Stimulated activated CD8-positive, alpha-beta memory T cell treated with anti-CD3 and anti-CD28 coated beads, Interleukin-4, amount 100 ng/mL, for 1 hour (primary cell): ENCODE results near the gene MBD3L5.
"Not testable (repeated sequence)": the region's sequence is repeated elsewhere in the genome, so short reads cannot be mapped to it uniquely, and the experiment has no call there.

Experiments
- DNase-seq, 2 donors: peaks; one replicate each; pipeline ENCODE4 v3.0.0-alpha.2; 2020; ENCODE audit warnings: low read depth in 2 of 2, low spot score in 1 of 2

Gene MBD3L5

DNA sequence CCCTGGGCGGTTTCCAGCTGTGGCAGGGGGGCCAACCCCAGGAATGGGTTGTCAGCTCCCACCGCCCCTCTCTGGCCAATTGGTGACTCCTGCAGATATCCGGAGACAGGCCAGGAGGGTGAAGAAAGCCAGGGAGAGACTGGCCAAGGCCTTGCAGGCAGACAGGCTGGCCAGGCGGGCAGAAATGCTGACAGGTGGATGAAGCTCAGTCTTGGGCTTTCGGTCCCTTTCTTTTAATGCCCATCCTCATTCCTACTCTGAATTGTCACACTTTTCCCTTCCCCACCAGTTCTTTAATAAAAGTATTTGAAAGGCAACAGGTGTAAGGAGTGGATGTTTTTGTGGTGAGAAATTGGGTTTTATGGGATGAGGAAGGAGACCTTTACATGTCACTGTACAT is 21.0 kb downstream of the MBD3L5 start:
- not testable (repeated sequence) for DNase-seq

DNA sequence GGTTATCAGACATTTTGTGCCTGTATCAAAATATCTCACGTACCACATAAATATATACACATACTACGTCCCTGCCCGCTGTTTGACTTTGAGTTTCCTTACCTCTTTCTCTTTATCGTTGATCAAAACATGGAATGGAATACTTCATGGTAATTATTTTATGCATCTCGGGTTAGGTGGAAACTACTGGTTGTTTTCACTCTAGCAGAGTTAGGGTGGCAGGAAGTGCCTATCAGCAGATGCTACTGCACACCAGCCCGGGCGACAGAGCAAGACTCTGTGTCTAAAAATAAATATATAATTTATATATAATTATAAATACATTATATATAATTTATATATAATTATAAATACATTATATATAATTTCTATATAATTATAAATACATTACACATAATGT is 22.5 kb downstream of the MBD3L5 start:
- DNase-seq: not testable (repeated sequence)

DNA sequence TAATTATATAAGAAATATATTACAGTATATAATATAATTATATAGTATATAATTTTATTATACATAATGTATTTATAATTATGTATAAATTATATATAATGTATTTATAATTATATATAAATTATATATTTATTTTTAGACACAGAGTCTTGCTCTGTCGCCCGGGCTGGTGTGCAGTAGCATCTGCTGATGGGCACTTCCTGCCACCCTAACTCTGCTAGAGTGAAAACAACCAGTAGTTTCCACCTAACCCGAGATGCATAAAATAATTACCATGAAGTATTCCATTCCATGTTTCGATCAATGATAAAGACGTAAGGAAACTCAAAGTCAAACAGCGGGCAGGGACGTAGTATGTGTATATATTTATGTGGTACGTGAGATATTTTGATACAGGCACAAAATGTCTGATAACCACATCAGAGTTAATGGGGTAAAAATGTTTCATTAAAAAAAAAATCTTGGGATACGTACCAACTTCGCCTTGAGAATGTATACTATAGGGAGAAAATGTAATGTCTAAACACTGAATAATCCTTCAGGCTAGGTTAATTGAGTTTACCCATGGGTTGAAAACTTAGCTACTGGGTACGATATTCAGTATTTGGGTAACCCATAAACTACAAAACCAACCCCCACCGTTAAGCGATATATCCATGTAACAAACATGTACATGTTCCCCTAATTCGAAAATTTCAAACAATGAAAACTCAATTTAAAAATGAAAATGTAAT is 24.4 kb downstream of the MBD3L5 start:
- not testable (repeated sequence) for DNase-seq

DNA sequence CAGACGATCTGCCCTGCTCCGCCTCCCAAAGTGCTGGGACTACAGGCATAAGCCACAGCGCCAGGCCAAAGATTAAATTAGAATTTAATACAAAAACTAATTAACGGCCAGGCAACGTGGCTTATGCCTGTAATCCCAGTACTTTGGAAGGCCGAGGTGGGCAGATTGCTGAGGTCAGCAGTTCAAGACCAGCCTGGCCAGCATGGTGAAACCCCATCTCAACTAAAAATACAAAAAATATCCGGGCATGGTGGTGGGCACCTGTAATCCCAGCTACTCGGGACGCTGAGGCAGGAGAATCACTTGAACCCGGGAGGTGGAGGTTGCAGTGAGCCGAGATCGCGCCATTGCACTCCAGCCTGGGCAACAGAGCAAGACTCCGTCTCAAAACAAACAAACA is 25.3 kb downstream of the MBD3L5 start:
- not testable (repeated sequence) for DNase-seq

DNA sequence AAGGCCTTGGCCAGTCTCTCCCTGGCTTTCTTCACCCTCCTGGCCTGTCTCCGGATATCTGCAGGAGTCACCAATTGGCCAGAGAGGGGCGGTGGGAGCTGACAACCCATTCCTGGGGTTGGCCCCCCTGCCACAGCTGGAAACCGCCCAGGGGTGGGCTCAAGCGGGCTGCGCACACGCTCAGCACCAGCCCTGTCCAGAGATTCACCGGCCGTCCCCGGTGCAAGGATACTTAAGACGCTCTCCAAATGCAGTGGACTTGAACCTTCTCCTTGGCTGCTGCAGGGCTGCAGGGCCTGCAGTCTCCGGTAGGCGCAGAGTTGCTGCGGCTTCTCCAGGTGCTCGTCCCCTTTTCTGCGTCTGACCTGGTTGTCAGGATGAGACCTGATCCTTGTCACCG is 26.0 kb downstream of the MBD3L5 start:
- not testable (repeated sequence) for DNase-seq

DNA sequence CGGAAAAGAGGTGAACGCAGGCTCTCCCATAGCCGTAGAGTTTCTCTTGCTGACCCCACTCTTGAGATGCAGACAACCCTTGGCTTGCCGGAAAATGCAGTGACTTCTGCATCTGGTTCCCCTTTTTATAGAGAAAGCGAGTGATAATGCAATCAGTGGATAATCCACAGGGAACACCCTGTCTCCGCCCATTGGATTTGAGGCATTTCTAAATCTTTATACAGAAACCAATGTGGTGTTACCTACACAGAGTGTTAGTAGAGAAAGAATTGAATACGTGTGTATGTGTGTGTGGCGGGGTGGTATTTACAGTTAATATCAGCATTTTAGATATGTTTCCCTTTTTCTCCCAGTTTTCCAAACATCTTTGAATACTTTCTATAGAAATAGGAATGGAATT is 28.2 kb downstream of the MBD3L5 start, which contains the start of gene MBD3L3:
Gene MBD3L3, minus strand, starts transcription at position 101 of the 400 bp plus-strand sequence. Its CDS starts 71 bp downstream, at position 30.
- not testable (repeated sequence) for DNase-seq

DNA sequence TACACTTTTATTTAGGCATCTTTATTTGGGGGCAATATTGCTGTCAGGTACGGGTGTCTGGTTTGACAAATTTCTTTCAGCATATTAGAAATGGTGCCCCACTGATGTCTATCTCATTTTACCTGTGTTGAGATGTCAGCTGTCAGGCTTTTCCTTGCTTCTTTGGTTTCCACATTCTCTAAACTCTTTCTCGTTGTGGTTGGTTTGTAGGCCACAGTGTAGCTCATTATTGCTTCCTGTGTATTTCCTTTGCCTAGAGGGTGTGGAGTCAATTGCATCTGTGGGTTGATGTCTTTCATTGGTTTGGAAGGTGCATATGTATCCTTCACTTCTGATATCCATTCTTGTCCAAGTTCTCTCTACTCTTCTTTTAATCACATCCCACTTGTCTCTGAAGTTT is 29.6 kb downstream of the MBD3L5 start:
- not testable (repeated sequence) for DNase-seq

DNA sequence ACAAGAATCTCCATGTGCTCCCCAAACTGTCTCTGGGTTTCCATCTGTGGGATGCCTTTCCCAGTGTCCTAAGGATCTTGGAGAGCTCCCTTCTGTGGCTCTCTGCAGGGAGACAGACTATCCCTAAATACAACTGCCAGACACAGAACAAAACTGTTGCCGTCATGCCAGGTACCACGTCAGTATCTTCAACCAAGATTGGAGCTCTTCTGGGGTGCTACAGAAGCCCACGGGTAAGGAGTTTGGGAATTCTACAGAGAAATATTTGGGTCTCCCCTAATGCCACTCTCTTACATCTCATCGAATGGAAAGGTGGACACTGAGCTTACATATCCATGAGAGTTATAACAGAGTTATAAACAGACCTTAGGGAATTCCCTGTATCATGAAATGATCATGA is 33.0 kb downstream of the MBD3L5 start:
- no peak for DNase-seq

DNA sequence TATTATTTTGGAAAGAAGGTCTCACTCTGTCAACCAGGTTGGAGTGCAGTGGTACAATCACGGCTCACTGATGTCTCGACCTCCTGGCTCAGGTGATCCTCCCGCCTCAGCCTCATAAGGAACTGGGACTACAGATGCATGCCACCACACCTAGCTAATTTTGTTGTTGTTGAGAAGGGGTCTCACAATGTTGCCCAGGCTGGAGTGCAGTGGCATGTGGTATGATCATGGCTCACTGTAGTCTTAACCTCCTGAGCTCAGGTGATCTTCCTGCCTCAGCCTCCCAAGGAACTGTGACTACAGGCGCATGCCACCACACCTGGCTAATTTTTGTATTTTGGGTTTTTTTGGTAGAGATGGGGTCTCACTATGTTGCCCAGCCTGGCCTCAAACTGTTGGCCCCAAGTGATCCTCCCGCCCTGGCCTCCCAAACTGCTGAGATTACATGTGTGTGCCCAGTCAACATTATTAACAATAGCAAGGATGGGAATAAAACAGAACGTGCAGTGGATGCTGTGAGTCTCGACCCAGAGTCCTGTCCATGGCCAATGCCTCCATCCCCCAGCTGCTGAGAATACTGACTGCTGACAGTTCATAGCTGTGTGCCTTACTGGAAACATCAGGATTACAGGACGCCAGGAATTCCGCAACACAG is 33.5 kb downstream of the MBD3L5 start:
- no peak for DNase-seq

DNA sequence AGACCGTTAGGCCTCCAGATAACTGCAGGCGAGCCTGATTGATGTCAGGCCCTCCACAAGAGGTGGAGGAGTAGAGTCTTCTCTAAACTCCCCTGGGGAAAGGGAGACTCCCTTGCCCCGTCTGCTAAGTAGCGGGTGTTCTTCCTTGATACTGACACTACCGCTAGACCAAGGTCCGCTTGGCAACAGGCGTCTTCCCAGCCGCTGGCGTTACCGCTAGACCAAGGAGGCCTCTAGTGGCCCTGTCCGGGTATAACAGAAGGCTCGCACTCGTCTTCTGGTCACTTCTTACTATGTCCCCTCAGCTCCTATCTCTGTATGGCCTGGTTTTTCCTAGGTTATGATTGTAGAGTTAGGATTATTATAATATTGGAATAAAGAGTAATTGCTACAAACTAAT is 36.7 kb downstream of the MBD3L5 start:
- not testable (repeated sequence) for DNase-seq

DNA sequence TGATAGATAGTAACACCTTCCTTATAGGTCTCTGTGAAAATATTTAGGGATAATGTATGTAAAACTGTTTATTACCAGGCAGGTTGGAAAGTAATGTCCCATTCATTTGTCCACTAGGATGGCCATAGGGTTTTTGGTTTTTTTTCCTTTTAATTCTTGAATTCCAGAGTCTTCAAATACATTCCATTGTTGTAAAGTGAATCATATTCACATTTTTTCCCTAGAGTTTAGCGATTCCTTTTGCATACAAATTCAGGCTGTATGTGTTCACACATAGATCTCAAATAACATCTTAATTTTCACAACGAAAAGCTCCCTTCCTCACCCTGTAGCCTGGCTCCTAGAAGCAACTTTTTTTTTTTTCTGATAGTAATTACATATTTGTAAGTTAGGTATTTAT is 37.3 kb downstream of the MBD3L5 start:
- no peak for DNase-seq

DNA sequence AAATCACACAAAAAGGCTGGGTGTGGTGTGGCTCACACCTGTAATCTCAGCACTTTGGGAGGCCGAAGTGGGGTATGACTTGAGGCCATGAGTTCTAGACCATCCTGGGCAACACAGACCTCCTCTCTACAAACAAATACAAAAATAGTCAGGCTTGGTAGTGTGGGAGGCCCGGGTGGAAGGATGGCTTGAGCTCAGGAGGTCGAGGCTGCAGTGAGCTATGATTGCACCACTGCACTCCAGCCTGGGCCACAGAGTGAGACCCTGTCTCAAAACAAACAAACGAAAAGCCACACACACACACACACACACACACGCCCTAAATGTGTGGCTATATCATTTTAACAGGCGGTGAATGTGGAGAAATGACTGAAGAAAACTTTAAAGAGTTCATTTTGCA is 38.2 kb downstream of the MBD3L5 start:
- no peak for DNase-seq

DNA sequence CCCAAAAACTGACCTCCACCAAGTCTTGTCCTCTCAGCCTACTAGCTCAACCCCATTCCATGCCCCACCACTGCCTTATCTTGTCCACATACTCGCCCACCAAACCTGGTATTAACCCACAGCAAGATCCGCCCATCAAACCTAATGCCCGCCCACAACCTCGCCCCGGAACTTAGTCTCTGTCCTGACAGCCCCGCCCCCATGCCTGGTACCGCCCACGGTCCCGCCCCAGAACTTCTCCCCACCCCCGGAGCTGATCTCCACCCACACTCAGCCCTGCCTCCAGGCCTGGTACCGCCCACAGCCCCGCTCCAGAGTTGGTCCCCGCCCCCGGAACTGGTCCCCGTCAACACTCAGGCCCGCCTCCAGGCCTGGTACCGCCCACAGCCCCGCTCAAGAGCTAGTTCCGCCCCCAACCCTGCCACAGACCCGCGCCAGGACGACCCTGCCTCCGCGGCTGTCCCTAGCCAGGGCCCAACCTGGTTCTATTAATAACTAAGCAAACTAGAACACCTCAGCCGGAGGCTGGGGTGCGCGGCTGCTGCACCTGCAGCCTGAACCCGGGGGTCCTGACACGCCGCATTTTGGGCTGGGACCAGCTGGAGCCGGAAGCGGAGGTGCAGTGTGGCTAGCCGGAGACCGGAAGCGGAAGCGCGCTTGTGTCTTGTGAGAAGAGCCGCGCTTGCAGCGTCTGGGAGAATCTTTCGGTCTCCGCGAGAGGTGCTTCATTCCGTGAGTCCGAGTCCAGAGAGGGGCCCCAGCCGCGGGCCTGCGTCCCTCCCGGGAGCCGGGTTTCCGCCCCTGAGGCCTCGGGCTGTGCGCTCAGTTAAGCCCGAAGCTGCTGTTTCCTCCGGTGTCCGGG is 38.9 kb downstream of the MBD3L5 start, which contains the start of gene ZNF557:
Gene ZNF557, plus strand, starts transcription at position 662 of the 862 bp plus-strand sequence. CDS start 5,372 bp downstream, outside the sequence.
- DNase-seq: peak; percentile 97 to 99

DNA sequence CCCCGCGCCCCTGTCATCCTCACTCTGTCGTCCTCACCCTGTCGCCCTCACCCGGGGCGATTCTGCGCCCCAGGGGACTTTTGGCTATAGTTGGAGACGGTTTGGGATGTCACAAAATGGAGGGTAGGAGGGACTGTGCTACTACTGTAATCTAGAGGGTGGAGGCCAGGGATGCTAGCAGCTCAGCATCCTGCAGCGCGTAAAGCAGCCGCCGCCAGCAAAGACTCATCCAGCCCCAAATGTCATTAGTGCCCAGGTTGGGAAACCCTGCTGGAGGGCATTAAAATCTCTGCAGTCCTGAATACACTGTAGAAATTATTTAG is 39.5 kb downstream of the MBD3L5 start:
- DNase-seq: no peak

DNA sequence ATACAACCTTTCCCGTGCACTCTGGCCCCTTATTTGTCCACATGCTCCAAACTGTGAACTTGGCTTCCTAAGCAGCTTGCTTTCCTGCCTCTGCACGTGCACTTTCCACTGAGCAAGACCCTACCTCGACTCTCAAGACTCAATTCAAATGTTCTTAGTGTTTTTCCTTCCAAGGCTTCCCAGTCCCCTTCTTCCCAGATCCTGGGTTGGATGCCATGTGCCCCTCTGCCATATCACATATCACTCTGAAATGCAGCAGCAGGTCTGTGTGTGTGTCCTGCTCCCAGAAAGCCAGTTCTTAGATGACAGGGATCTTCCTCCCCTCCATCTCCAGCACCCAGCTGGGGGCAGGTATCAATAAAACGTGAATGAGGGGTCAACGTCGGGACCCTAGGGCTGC is 42.2 kb downstream of the MBD3L5 start:
- no peak for DNase-seq

DNA sequence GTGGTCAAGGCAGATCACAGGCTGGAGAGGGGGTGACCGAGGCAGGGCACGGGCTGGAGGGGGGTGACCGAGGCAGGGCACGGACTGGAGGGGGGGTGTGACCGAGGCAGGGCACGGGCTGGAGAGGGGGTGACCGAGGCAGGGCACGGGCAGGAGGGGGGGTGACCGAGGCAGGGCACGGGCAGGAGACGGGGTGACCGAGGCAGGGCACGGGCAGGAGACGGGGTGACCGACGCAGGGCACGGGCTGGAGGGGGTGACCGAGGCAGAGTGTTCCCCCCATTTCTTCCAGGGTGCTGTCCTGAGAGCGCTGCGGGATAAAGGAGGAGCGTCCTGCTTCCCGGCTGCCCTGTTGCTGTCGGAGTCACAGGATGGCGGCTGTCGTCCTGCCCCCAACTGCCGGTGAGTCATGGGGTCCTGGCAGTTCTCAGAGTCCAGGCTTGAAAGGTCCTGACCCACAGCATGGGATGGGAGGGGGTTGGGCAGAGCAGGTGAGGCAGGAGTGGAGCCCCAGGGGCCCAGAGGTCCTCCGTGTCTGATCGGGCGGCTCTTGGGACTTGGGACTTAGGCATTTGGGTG is 44.4 kb downstream of the MBD3L5 start:
- DNase-seq: no peak

DNA sequence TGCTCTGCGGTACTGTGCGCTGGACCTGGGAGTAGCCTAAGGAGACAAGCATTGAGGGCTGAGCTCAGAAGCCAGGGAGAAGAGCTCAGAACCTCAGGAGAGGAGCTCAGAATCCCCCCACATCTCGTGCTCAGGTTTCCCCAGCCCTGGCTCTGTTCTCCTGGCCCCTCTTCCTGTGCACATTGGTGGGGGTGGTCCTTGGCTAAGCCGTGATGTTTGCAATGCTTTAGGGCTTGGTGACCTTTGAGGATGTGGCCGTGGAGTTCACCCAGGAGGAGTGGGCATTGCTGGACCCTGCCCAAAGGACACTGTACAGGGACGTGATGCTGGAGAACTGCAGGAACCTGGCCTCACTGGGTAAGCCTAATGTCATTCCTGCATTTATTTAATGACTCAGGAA is 45.8 kb downstream of the MBD3L5 start:
- DNase-seq: no peak

DNA sequence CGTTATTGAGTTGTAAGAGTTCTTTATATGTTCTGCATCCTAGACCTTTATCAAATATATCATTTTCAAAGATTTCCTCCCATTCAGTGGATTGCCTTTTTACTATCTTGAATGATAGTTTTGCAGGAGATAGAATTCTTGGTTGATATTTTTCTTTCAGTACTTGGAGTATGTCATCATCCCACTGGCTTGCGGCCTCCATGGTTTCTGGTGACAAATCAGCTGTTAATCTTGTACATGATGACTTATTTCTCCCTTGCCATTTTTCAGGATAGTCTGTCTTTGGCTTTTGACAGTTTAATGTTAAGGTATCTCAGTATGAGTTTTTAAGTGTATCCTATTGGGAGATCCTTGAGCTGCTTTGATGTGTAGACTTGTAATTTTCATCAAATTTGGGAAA is 47.6 kb downstream of the MBD3L5 start:
- DNase-seq: no peak
